ENCODE results near the gene FEN1. TPM values are rescaled to one million over a fixed set of nuclear protein-coding genes. Genes with fewer than 3 reads are reported as not detected.

FEN1 gene
- total and polyA plus RNA-seq, 2 donors (not counting 1 experiment from before 2014, with no cell fraction given), result 3.4 to 9.8 TPM

GRCh38 chr11:61833926-61834277, 41.2 kb downstream of the FEN1 start:
- Mint-ChIP-seq H3K4me3 (peak overlapping the region; percentile 61), H3K27me3 (no peaks in the 10 kb centered on the region), H3K27ac (peak overlapping the region; percentile 89), H3K9me3 (ENCODE audit: insufficient read depth) (no peaks in the 10 kb centered on the region), H3K4me1 (peaks cover 27% of the 10 kb centered on the region)
- POLR2A ChIA-PET, result interaction anchor here (1.4 kb wide), 1 partner anchor 17 kb away, joined by 3 read pairs; the partner anchor contains the start of gene FADS1
- no peak for TF ChIP-seq CTCF (IDR thresholded peaks at IDR 0.05)
- TF ChIP-seq EZH2 (IDR thresholded peaks at IDR 0.05; ENCODE audit: borderline replicate concordance, insufficient read depth, low read depth, low read length, poor library complexity, severe bottlenecking), result no peak
- DNase-seq (no peak), ATAC-seq (ENCODE audit: low read depth) (no peak)
- no peaks in the 10 kb centered on the region for H3K79me2 ChIP-seq (ENCODE audit: control insufficient read depth, insufficient read depth, low read length)
- H3K9ac ChIP-seq (ENCODE audit: low read length), result no peak overlapping the region
- H2AFZ ChIP-seq (ENCODE audit: insufficient read depth, low read depth, low read length, poor library complexity, severe bottlenecking), result peak overlapping the region; percentile 95
- CTCF ChIA-PET, result interaction anchor here (0.9 to 2.4 kb wide), 5 partner anchors 36 to 65 kb away, joined by 3 to 6 read pairs (median 4); no protein-coding TSS in a partner anchor
- intact Hi-C loops (cut with micrococcal nuclease), result no loop called here
- H3K9me3 ChIP-seq (ENCODE audit: control extremely low read depth in 1 of 3, control insufficient read depth in 2 of 3, insufficient read depth in 1 of 3, low read length in 2 of 3), result peaks cover 0 to 3% (median 0%) of the 10 kb centered on the region in 3 donors
- H3K36me3 ChIP-seq (replicated peaks in 1 of 2; ENCODE audit: control extremely low read depth in 1 of 2, control insufficient read depth in 1 of 2, extremely low read depth in 1 of 2, insufficient read depth in 2 of 2, low read length in 1 of 2), result no peaks in the 10 kb centered on the region
- H3K4me1 ChIP-seq (ENCODE audit: control insufficient read depth in 2 of 2, insufficient read depth in 2 of 2, low read length in 2 of 2), result peaks cover 23 to 30% of the 10 kb centered on the region in 2 donors
- 77% methylated on average over 12 of the region's 12 CpGs for WGBS (ENCODE audit: insufficient coverage)
- H4K20me1 ChIP-seq (ENCODE audit: control insufficient read depth, insufficient read depth, low read length, poor library complexity, severe bottlenecking), result no peaks in the 10 kb centered on the region
- H3K27me3 ChIP-seq (replicated peaks in 1 of 4; ENCODE audit: control extremely low read depth in 1 of 4, control insufficient read depth in 3 of 4, insufficient read depth in 4 of 4, low read length in 3 of 4), result peaks cover 0 to 7% (median 2%) of the 10 kb centered on the region in 4 experiments
- peak overlapping the region; percentile 2 to 68 for H3K27ac ChIP-seq (ENCODE audit: low read length in 2 of 2)
- no peak overlapping the region for H3K4me3 ChIP-seq (ENCODE audit: control extremely low read depth in 1 of 5, extremely low read depth in 1 of 5, insufficient read depth in 1 of 5, low read depth in 2 of 5, low read length in 4 of 5)
- H3K4me2 ChIP-seq (replicated peaks; ENCODE audit: low read depth, low read length, poor library complexity, severe bottlenecking), result peak overlapping the region; percentile 67

- peak; percentile 83 for ATAC-seq (ENCODE audit: low read depth)
Measured at GRCh38 chr11:61834278-61835048, 41.8 kb downstream of the FEN1 start.

More at GRCh38 chr11:61834278-61835048, 41.8 kb downstream of the FEN1 start:
- ChIA-PET CTCF (interaction anchor here (0.9 to 2.4 kb wide), 5 partner anchors 36 to 64 kb away, joined by 3 to 6 read pairs (median 4); no protein-coding TSS in a partner anchor), POLR2A (interaction anchor here (0.6 to 1.4 kb wide), 2 partner anchors 17 to 36 kb away, joined by 3 read pairs; partner anchors contain the start of gene FADS1)
- Mint-ChIP-seq H3K4me3 (peak overlapping the region; percentile 29), H3K4me1 (peaks cover 26% of the 10 kb centered on the region), H3K27ac (peak overlapping the region; percentile 89), H3K9me3 (ENCODE audit: insufficient read depth) (no peaks in the 10 kb centered on the region), H3K27me3 (no peaks in the 10 kb centered on the region)
- no peaks in the 10 kb centered on the region for H4K20me1 ChIP-seq (ENCODE audit: control insufficient read depth, insufficient read depth, low read length, poor library complexity, severe bottlenecking)
- 33% methylated on average over 11 of the region's 12 CpGs for WGBS (ENCODE audit: insufficient coverage)
- peaks cover 0 to 3% (median 0%) of the 10 kb centered on the region in 3 donors for H3K9me3 ChIP-seq (ENCODE audit: control extremely low read depth in 1 of 3, control insufficient read depth in 2 of 3, insufficient read depth in 1 of 3, low read length in 2 of 3)
- peak overlapping the region; percentile 67 for H3K4me2 ChIP-seq (replicated peaks; ENCODE audit: low read depth, low read length, poor library complexity, severe bottlenecking)
- peak overlapping the region; percentile 95 for H2AFZ ChIP-seq (ENCODE audit: insufficient read depth, low read depth, low read length, poor library complexity, severe bottlenecking)
- H3K4me3 ChIP-seq (ENCODE audit: control extremely low read depth in 1 of 5, extremely low read depth in 1 of 5, insufficient read depth in 1 of 5, low read depth in 2 of 5, low read length in 4 of 5), result no peak overlapping the region
- H3K27ac ChIP-seq (ENCODE audit: low read length in 2 of 2), result peak overlapping the region; percentile 2 to 68
- peak; percentile 66 for DNase-seq
- TF ChIP-seq EZH2 (IDR thresholded peaks at IDR 0.05; ENCODE audit: borderline replicate concordance, insufficient read depth, low read depth, low read length, poor library complexity, severe bottlenecking) (no peak), CTCF (IDR thresholded peaks at IDR 0.05) (no peak)
- no peak overlapping the region for H3K9ac ChIP-seq (ENCODE audit: low read length)
- no peaks in the 10 kb centered on the region for H3K36me3 ChIP-seq (replicated peaks in 1 of 2; ENCODE audit: control extremely low read depth in 1 of 2, control insufficient read depth in 1 of 2, extremely low read depth in 1 of 2, insufficient read depth in 2 of 2, low read length in 1 of 2)
- H3K27me3 ChIP-seq (replicated peaks in 1 of 4; ENCODE audit: control extremely low read depth in 1 of 4, control insufficient read depth in 3 of 4, insufficient read depth in 4 of 4, low read length in 3 of 4), result peaks cover 0 to 2% (median under 1%) of the 10 kb centered on the region in 4 experiments
- intact Hi-C loops (cut with micrococcal nuclease), result no loop called here
- H3K4me1 ChIP-seq (ENCODE audit: control insufficient read depth in 2 of 2, insufficient read depth in 2 of 2, low read length in 2 of 2), result peaks cover 17 to 25% of the 10 kb centered on the region in 2 donors
- H3K79me2 ChIP-seq (ENCODE audit: control insufficient read depth, insufficient read depth, low read length), result no peaks in the 10 kb centered on the region

All from B cell (primary cell).